Prostate gland (tissue), 2 donors: ENCODE measurements around the gene SLC9A7. TPM values are rescaled to one million over a fixed set of nuclear protein-coding genes. Genes with fewer than 3 reads are reported as not detected.

Source experiments
- DNase-seq: peaks from one replicate; pipeline ENCODE4 v3.0.0-alpha.2; 2019; ENCODE audit warnings: low spot score
- H3K27ac ChIP-seq, 2 donors: fragments of 200-600 bp; sonication (generic); 2 replicates each; pipeline ENCODE4 v1.5.1; 2017 to 2019
- H3K27me3 ChIP-seq: fragments of 200-600 bp; sonication (generic); replicated peaks from 2 replicates; pipeline ENCODE4 v1.5.1; 2019; ENCODE audit not compliant: insufficient read depth
- H3K36me3 ChIP-seq, 2 donors: fragments of 200-600 bp; sonication (generic); 1 replicate in 1 of 2; 2 replicates in 1 of 2; pipeline versions ENCODE4 v1.5.1 to v1.8.1; 2017 to 2019
- H3K4me1 ChIP-seq: fragments of 200-600 bp; sonication (generic); replicated peaks from 2 replicates; pipeline ENCODE4 v1.5.1; 2019
- H3K4me3 ChIP-seq, 2 donors: fragments of 200-600 bp; sonication (generic); 2 replicates each; pipeline ENCODE4 v1.5.1; 2017 to 2019
- H3K9me3 ChIP-seq: fragments of 200-600 bp; sonication (generic); 2 replicates; pipeline ENCODE4 v1.5.1; 2017
- CTCF ChIP-seq, 4 experiments: fragments of 200-600 bp in 2 of 4; fragments of 450-650 bp in 2 of 4; sonication (generic) in 2 of 4; IDR thresholded peaks; 1 replicate in 3 of 4; 2 replicates in 1 of 4; pipeline ENCODE4 v1.5.1; 2016 to 2019; ENCODE audit warnings: antibody characterized with exemption in 4 of 4, mild to moderate bottlenecking in 2 of 4, moderate library complexity in 2 of 4
- POLR2A ChIP-seq: fragments of 450-650 bp; IDR thresholded peaks from one replicate; pipeline ENCODE4 v1.6.1; 2016; ENCODE audit warnings: antibody characterized with exemption, mild to moderate bottlenecking
- POLR2AphosphoS5 ChIP-seq: sonication (generic); formaldehyde crosslinking; IDR thresholded peaks from one replicate; pipeline ENCODE4 v1.6.1; 2017; ENCODE audit warnings: antibody characterized with exemption
- WGBS: methylation state at CpG from one replicate; pipeline ENCODE4 v1.1.5; 2018; 5-methylcytosine and 5-hydroxymethylcytosine counted together
- intact Hi-C: fragments of 100-400 bp; cut with DNase I; formaldehyde crosslinking; loops from one replicate; pipeline ENCODE4 v1.14.2; 2022
- total RNA-seq, 2 donors: library from RNA; depleted of rRNA; stranded (reverse); fragments of >200 nt; gene quantifications; one replicate each; pipeline ENCODE4 v1.1.0, GENCODE V29; 2016

SLC9A7 gene
- total RNA-seq, 2 donors from 2014 or later: 16.5 to 36.5 TPM

GRCh38 chrX:46572340-46572936 lies 186.5 kb downstream of the SLC9A7 start:
- no peak for TF ChIP-seq POLR2A
- TF ChIP-seq CTCF (IDR thresholded peaks at IDR 0.05): no peak
- TF ChIP-seq POLR2AphosphoS5: no peak
- Histone ChIP-seq H3K27ac (no peak overlapping the region), H3K4me1 (no peaks in the 10 kb centered on the region), H3K9me3 (no peaks in the 10 kb centered on the region), H3K36me3 (no peaks in the 10 kb centered on the region), H3K27me3 (no peaks in the 10 kb centered on the region), H3K4me3 (no peak overlapping the region)
- DNase-seq: no peak
- intact Hi-C loops: no loop called here
- WGBS: 97% methylated on average over 5 of the region's 5 CpGs

GRCh38 chrX:46571423-46572339 lies 187.2 kb downstream of the SLC9A7 start:
- Histone ChIP-seq H3K27ac (no peak overlapping the region), H3K9me3 (no peaks in the 10 kb centered on the region), H3K4me3 (no peak overlapping the region), H3K4me1 (no peaks in the 10 kb centered on the region), H3K27me3 (no peaks in the 10 kb centered on the region), H3K36me3 (no peaks in the 10 kb centered on the region)
- DNase-seq: no peak
- 90% methylated on average over 10 of the region's 10 CpGs for WGBS
- TF ChIP-seq POLR2AphosphoS5: no peak
- no peak for TF ChIP-seq POLR2A
- no peak for TF ChIP-seq CTCF (IDR thresholded peaks at IDR 0.05)
- intact Hi-C loops: no loop called here

GRCh38 chrX:46569621-46570020 lies 189.3 kb downstream of the SLC9A7 start:
- TF ChIP-seq CTCF (IDR thresholded peaks at IDR 0.05) (no peak), POLR2A (no peak), POLR2AphosphoS5 (no peak)
- DNase-seq: no peak
- Histone ChIP-seq H3K4me3 (no peak overlapping the region), H3K27me3 (no peaks in the 10 kb centered on the region), H3K4me1 (no peaks in the 10 kb centered on the region), H3K36me3 (no peaks in the 10 kb centered on the region), H3K27ac (no peak overlapping the region), H3K9me3 (no peaks in the 10 kb centered on the region)
- intact Hi-C loops: no loop called here

GRCh38 chrX:46567388-46567787 lies 191.5 kb downstream of the SLC9A7 start:
- no peak for TF ChIP-seq POLR2AphosphoS5
- no peak for TF ChIP-seq POLR2A
- no peak for TF ChIP-seq CTCF (IDR thresholded peaks at IDR 0.05)
- H3K36me3 ChIP-seq: no peaks in the 10 kb centered on the region
- H3K4me3 ChIP-seq: no peak overlapping the region
- no peaks in the 10 kb centered on the region for H3K4me1 ChIP-seq
- H3K27ac ChIP-seq: no peak overlapping the region
- no peaks in the 10 kb centered on the region for H3K9me3 ChIP-seq
- DNase-seq: no peak
- intact Hi-C loops: no loop called here
- H3K27me3 ChIP-seq: no peaks in the 10 kb centered on the region
